K562 (cell line): ENCODE results near the gene NFATC3.

Source experiments
- CTCF ChIP-seq, 3 experiments: IDR thresholded peaks in 2 of 3; conservative IDR thresholded peaks in 1 of 3; 2 replicates each; pipeline ENCODE4 v1.5.1; 2011 to 2012; ENCODE audit warnings: low read length in 3 of 3, mild to moderate bottlenecking in 3 of 3, control low read depth in 2 of 3, improper control_type of control experiment in 1 of 3, inconsistent platforms in 1 of 3, low read depth in 1 of 3, mixed read lengths in 1 of 3, moderate library complexity in 1 of 3; ENCODE audit not compliant: insufficient read depth in 2 of 3
- DDX20 ChIP-seq: fragments of 450-650 bp; IDR thresholded peaks from 2 replicates; pipeline ENCODE4 v1.6.1; 2016; ENCODE audit warnings: missing genetic modification characterization, low read depth, mild to moderate bottlenecking, missing compliant biosample characterization, moderate library complexity
- E2F8 ChIP-seq: fragments of 450-650 bp; IDR thresholded peaks from 2 replicates; pipeline ENCODE4 v1.7.1; 2018; ENCODE audit warnings: mild to moderate bottlenecking, low read depth; ENCODE audit not compliant: partially characterized antibody
- MTF1 ChIP-seq: fragments of 250-450 bp; sonication (Bioruptor Pico); IDR thresholded peaks from 2 replicates; pipeline ENCODE4 v1.9.0; 2021; ENCODE audit warnings: moderate library complexity, mild to moderate bottlenecking, inconsistent platforms, borderline replicate concordance

- TF ChIP-seq E2F8, result no peak
- no peak for TF ChIP-seq CTCF (IDR thresholded peaks at IDR 0.05 in 2 of 3, conservative IDR thresholded peaks at IDR 0.05 in 1 of 3; ENCODE audit: insufficient read depth in 2 of 3, low read depth in 1 of 3, low read length in 3 of 3)
- no peak for TF ChIP-seq DDX20
- TF ChIP-seq MTF1 (CRISPR knock-in tag), result no peak
Observed at GRCh38 chr16:68166264-68166663, 81.1 kb downstream of the NFATC3 start.
